HepG2 (cell line): ENCODE data around the gene BCL2L1. TPM values are rescaled to one million over a fixed set of nuclear protein-coding genes. Genes with fewer than 3 reads are reported as not detected.

ENCODE experiments used
- CCDC6 ChIP-seq: sonication (generic); formaldehyde crosslinking; IDR thresholded peaks from 2 replicates; pipeline ENCODE4 v1.8.1; 2022; ENCODE audit warnings: mild to moderate bottlenecking, missing genetic modification reagents, moderate library complexity
- DZIP1 ChIP-seq: sonication (generic); formaldehyde crosslinking; IDR thresholded peaks from 2 replicates; pipeline ENCODE4 v1.5.0; 2020; ENCODE audit warnings: mild to moderate bottlenecking, missing genetic modification reagents
- ETV6 ChIP-seq: sonication (generic); formaldehyde crosslinking; conservative IDR thresholded peaks from 2 replicates; pipeline ENCODE4 v1.4.0; 2020; ENCODE audit warnings: missing genetic modification reagents
- FLYWCH1 ChIP-seq: sonication (generic); formaldehyde crosslinking; IDR thresholded peaks from 2 replicates; pipeline ENCODE4 v1.8.1; 2023; ENCODE audit warnings: mild to moderate bottlenecking, missing genetic modification reagents
- FOXA3 ChIP-seq: IDR thresholded peaks from 2 replicates; pipeline ENCODE4 v1.6.1; 2016; ENCODE audit warnings: missing genetic modification reagents, missing compliant biosample characterization
- FOXM1 ChIP-seq: sonication (generic); formaldehyde crosslinking; IDR thresholded peaks from 2 replicates; pipeline ENCODE4 v1.5.0; 2020; ENCODE audit warnings: missing genetic modification reagents
- GATAD1 ChIP-seq: IDR thresholded peaks from 2 replicates; pipeline ENCODE4 v1.6.1; 2016; ENCODE audit warnings: missing genetic modification reagents, missing compliant biosample characterization
- MEIS1 ChIP-seq: sonication (generic); formaldehyde crosslinking; IDR thresholded peaks from 2 replicates; pipeline ENCODE4 v1.9.0; 2021; ENCODE audit warnings: mild to moderate bottlenecking, missing genetic modification reagents, moderate library complexity, borderline replicate concordance
- MYC ChIP-seq: sonication (generic); formaldehyde crosslinking; IDR thresholded peaks from 2 replicates; pipeline ENCODE4 v1.9.0; 2021; ENCODE audit warnings: missing genetic modification reagents, borderline replicate concordance
- POGZ ChIP-seq: sonication (generic); formaldehyde crosslinking; IDR thresholded peaks from 2 replicates; pipeline ENCODE4 v1.4.0; 2020; ENCODE audit warnings: mild to moderate bottlenecking, missing genetic modification reagents
- POLR2A ChIP-seq, 2 experiments: IDR thresholded peaks; 2 replicates each; pipeline ENCODE4 v1.6.1; 2011; ENCODE audit warnings: low read depth in 2 of 2, low read length in 2 of 2, mild to moderate bottlenecking in 1 of 2, moderate library complexity in 1 of 2; ENCODE audit not compliant: insufficient read depth in 1 of 2
- RAD21 ChIP-seq: fragments of 450-650 bp; formaldehyde crosslinking; IDR thresholded peaks from 2 replicates; pipeline ENCODE4 v1.5.0; 2020; ENCODE audit warnings: mild to moderate bottlenecking
- RFX1 ChIP-seq: fragments of 450-650 bp; IDR thresholded peaks from 2 replicates; pipeline ENCODE4 v1.6.1; 2017
- RFX3 ChIP-seq: IDR thresholded peaks from 2 replicates; pipeline ENCODE4 v1.6.1; 2016; ENCODE audit warnings: missing biosample characterization, missing genetic modification reagents
- SAFB2 ChIP-seq: sonication (generic); formaldehyde crosslinking; IDR thresholded peaks from 2 replicates; pipeline ENCODE4 v1.5.1; 2020; ENCODE audit warnings: missing genetic modification reagents, low read depth, mild to moderate bottlenecking, borderline replicate concordance
- SMC3 ChIP-seq: IDR thresholded peaks from 2 replicates; pipeline ENCODE4 v1.6.1; 2011; ENCODE audit warnings: low read length, improper control_type of control experiment
- SP5 ChIP-seq: IDR thresholded peaks from 2 replicates; pipeline ENCODE4 v1.6.1; 2016; ENCODE audit warnings: low read depth, borderline replicate concordance
- SSRP1 ChIP-seq: IDR thresholded peaks from 2 replicates; pipeline ENCODE4 v1.6.1; 2016; ENCODE audit warnings: control low read depth
- TEAD3 ChIP-seq: optimal IDR thresholded peaks from 2 replicates; pipeline ENCODE3; 2016; ENCODE audit warnings: borderline replicate concordance
- TRAFD1 ChIP-seq: sonication (generic); formaldehyde crosslinking; IDR thresholded peaks from 2 replicates; pipeline ENCODE4 v1.5.1; 2020; ENCODE audit warnings: missing genetic modification reagents, mild to moderate bottlenecking, borderline replicate concordance
- ZNF12 ChIP-seq: sonication (generic); formaldehyde crosslinking; IDR thresholded peaks from 2 replicates; pipeline ENCODE4 v1.5.0; 2020; ENCODE audit warnings: missing genetic modification reagents
- ZNF251 ChIP-seq: sonication (generic); formaldehyde crosslinking; IDR thresholded peaks from 2 replicates; pipeline ENCODE4 v1.9.0; 2021; ENCODE audit warnings: mild to moderate bottlenecking, missing genetic modification reagents
- ZNF317 ChIP-seq: sonication (generic); formaldehyde crosslinking; IDR thresholded peaks from 2 replicates; pipeline ENCODE4 v1.5.0; 2020; ENCODE audit warnings: mild to moderate bottlenecking, missing genetic modification reagents
- ZNF383 ChIP-seq: sonication (generic); formaldehyde crosslinking; IDR thresholded peaks from 2 replicates; pipeline ENCODE4 v1.4.0; 2020; ENCODE audit warnings: missing genetic modification reagents, mild to moderate bottlenecking, borderline replicate concordance
- ZNF431 ChIP-seq: sonication (generic); formaldehyde crosslinking; IDR thresholded peaks from 2 replicates; pipeline ENCODE4 v1.9.0; 2022; ENCODE audit warnings: missing genetic modification reagents, low read depth, mild to moderate bottlenecking, borderline replicate concordance
- ZNF510 ChIP-seq: sonication (generic); formaldehyde crosslinking; IDR thresholded peaks from 2 replicates; pipeline ENCODE4 v1.4.0; 2020; ENCODE audit warnings: low read depth, mild to moderate bottlenecking, missing genetic modification reagents
- ZNF839 ChIP-seq: sonication (generic); formaldehyde crosslinking; IDR thresholded peaks from 2 replicates; pipeline ENCODE4 v1.4.0; 2020; ENCODE audit warnings: missing genetic modification reagents, mild to moderate bottlenecking, borderline replicate concordance
- ZZZ3 ChIP-seq: sonication (generic); formaldehyde crosslinking; IDR thresholded peaks from 2 replicates; pipeline ENCODE4 v1.4.0; 2020; ENCODE audit warnings: missing genetic modification reagents, mild to moderate bottlenecking, borderline replicate concordance
- polyA plus RNA-seq, 8 experiments: library from polyadenylated mRNA; depleted of rRNA in 3 of 8; stranded (reverse) in 7 of 8; unstranded in 1 of 8; fragments of >200 nt; fragmentation: Illumina TruSeq in 4 of 8; extraction: Trizol in 4 of 8; gene quantifications; 2 replicates each; pipeline versions ENCODE4 v1.2.1 to v1.2.3, GENCODE V29; 2011 to 2016; ENCODE audit warnings: low read depth in 4 of 8, missing spikeins in 1 of 8, mixed read lengths in 1 of 8; ENCODE audit not compliant: insufficient read depth in 1 of 8
- total RNA-seq, 5 experiments: library from RNA; depleted of rRNA; stranded (reverse); fragments of >200 nt; fragmentation: Illumina TruSeq; extraction: Trizol; gene quantifications; 2 replicates each; pipeline ENCODE4 v1.2.3, GENCODE V29; 2016; ENCODE audit warnings: low read depth in 1 of 5

Gene BCL2L1
- total and polyA plus RNA-seq, 2 of the 13 experiments (the other 11 are each of a cell fraction or from before 2014, with no cell fraction given), result 164 to 258 TPM

- TF ChIP-seq POLR2A (IDR thresholded peaks at IDR 0.05; ENCODE audit: insufficient read depth in 1 of 2, low read depth in 2 of 2, low read length in 2 of 2), result peak in 1 of 2 experiments; percentile 14; a peak in 1 of 4 replicates
- TF ChIP-seq ZNF431 (CRISPR knock-in tag), result no peak
- 0 out of 2 replicates have a peak, but pooled peaks have one; percentile 6 for TF ChIP-seq ZNF12 (CRISPR knock-in tag)
- no peak for TF ChIP-seq FOXM1
- 0 out of 2 replicates have a peak, but pooled peaks have one; percentile 31 for TF ChIP-seq ZNF251
- no peak for TF ChIP-seq ZNF839 (CRISPR knock-in tag)
- TF ChIP-seq SSRP1 (CRISPR knock-in tag), result peak; percentile 60; the same call in 1 of the 2 replicates
- TF ChIP-seq SAFB2, result no peak
- TF ChIP-seq ETV6 (CRISPR knock-in tag), result no peak
- TF ChIP-seq RFX1, result no peak
- TF ChIP-seq MYC (CRISPR knock-in tag), result no peak
- TF ChIP-seq FOXA3 (CRISPR knock-in tag), result no peak
- no peak for TF ChIP-seq DZIP1
- no peak for TF ChIP-seq ZZZ3
- no peak for TF ChIP-seq TEAD3
- no peak for TF ChIP-seq ZNF317 (CRISPR knock-in tag)
- TF ChIP-seq CCDC6, result no peak
- TF ChIP-seq RFX3 (CRISPR knock-in tag), result no peak
- TF ChIP-seq GATAD1 (CRISPR knock-in tag), result no peak
- TF ChIP-seq POGZ (CRISPR knock-in tag), result 0 out of 2 replicates have a peak, but pooled peaks have one; percentile 13
- TF ChIP-seq ZNF383 (CRISPR knock-in tag), result 0 out of 2 replicates have a peak, but pooled peaks have one; percentile 81
- no peak for TF ChIP-seq SMC3
- 0 out of 2 replicates have a peak, but pooled peaks have one; percentile 36 for TF ChIP-seq ZNF510 (CRISPR knock-in tag)
- TF ChIP-seq TRAFD1 (CRISPR knock-in tag), result no peak
- TF ChIP-seq SP5, result 0 out of 2 replicates have a peak, but pooled peaks have one; percentile 9
- TF ChIP-seq MEIS1 (CRISPR knock-in tag), result 0 out of 2 replicates have a peak, but pooled peaks have one; percentile 43
- TF ChIP-seq RAD21, result no peak
- no peak for TF ChIP-seq FLYWCH1
Measured at GRCh38 chr20:31680286-31681127, 42.2 kb downstream of the BCL2L1 start (continued).
